T-helper 2 cell treated with Interferon-gamma antibody and Interleukin-4, amounts not matched to agents 5 μg/mL and 100 μg/mL, for 36 hours (primary cell): Measurements from ENCODE around the gene CEP85L.

Experiments
- DNase-seq: peaks from one replicate; pipeline ENCODE4 v3.0.0; 2021; ENCODE audit warnings: low spot score
- H3K27ac Mint-ChIP-seq: one replicate; pipeline ENCODE4 v1.8.0; 2021; ENCODE audit warnings: mild to moderate bottlenecking, mixed read lengths
- H3K27me3 Mint-ChIP-seq: one replicate; pipeline ENCODE4 v1.8.0; 2021; ENCODE audit warnings: low read depth, mixed read lengths
- H3K36me3 Mint-ChIP-seq: one replicate; pipeline ENCODE4 v1.8.0; 2021; ENCODE audit warnings: low read depth, mixed read lengths
- H3K4me1 Mint-ChIP-seq: one replicate; pipeline ENCODE4 v1.8.0; 2021; ENCODE audit warnings: low read depth, mixed read lengths
- H3K4me3 Mint-ChIP-seq: one replicate; pipeline ENCODE4 v1.8.0; 2022; ENCODE audit warnings: mild to moderate bottlenecking, moderate library complexity, mixed read lengths
- H3K9me3 Mint-ChIP-seq: one replicate; pipeline ENCODE4 v1.8.0; 2021; ENCODE audit warnings: mixed read lengths

CEP85L gene

GRCh38 chr6:118651282-118652050, at the start of gene CEP85L:
TSS of gene CEP85L (minus strand) at chr6:118651591. CDS start at chr6:118651269, 322 bp downstream.
- peak; percentile 88 for DNase-seq
- Mint-ChIP-seq H3K4me1 (peaks cover 32% of the 10 kb centered on the region), H3K9me3 (no peaks in the 10 kb centered on the region), H3K36me3 (peaks cover 21% of the 10 kb centered on the region), H3K4me3 (peak within 1 kb of the TSS; percentile 90), H3K27ac (peak within 1 kb of the TSS; percentile 96), H3K27me3 (no peaks in the 10 kb centered on the region)

GRCh38 chr6:118700531-118700930, 49.1 kb upstream of the CEP85L start:
- H3K9me3 Mint-ChIP-seq = peaks cover 7% of the 10 kb centered on the region
- H3K4me1 Mint-ChIP-seq = peaks cover 30% of the 10 kb centered on the region
- H3K4me3 Mint-ChIP-seq = no peak overlapping the region
- H3K36me3 Mint-ChIP-seq = peaks cover 56% of the 10 kb centered on the region
- H3K27ac Mint-ChIP-seq = peak overlapping the region; percentile 38
- H3K27me3 Mint-ChIP-seq = no peaks in the 10 kb centered on the region
- no peak for DNase-seq

GRCh38 chr6:118697554-118697953, 46.2 kb upstream of the CEP85L start:
- H3K27me3 Mint-ChIP-seq = no peaks in the 10 kb centered on the region
- peaks cover 60% of the 10 kb centered on the region for H3K36me3 Mint-ChIP-seq
- H3K27ac Mint-ChIP-seq = no peak overlapping the region
- H3K4me3 Mint-ChIP-seq = no peak overlapping the region
- no peak for DNase-seq
- peaks cover 30% of the 10 kb centered on the region for H3K4me1 Mint-ChIP-seq
- peaks cover 7% of the 10 kb centered on the region for H3K9me3 Mint-ChIP-seq

DNA sequence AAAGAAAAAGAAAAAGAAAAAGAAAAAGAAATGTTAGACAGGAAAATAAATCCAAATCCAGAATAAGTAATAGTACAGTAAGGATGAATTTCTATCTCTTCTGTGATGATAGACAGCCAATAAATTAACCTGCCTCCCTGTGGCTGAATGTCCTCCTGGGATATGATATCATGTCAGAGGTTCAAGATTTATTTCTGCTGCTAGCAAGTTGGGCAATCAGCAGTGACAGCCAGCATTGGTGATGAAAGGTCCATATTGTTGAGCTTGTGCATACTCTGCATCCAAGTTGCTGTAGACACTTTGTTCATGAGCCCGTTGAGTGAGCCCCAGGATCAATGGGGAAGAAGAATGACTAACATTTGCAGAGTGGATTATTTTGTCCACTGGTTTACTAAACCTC, 44.9 kb upstream of the CEP85L start:
- Mint-ChIP-seq H3K36me3 (peaks cover 50% of the 10 kb centered on the region), H3K27ac (no peak overlapping the region), H3K4me1 (peaks cover 33% of the 10 kb centered on the region), H3K4me3 (no peak overlapping the region), H3K9me3 (peaks cover 2% of the 10 kb centered on the region), H3K27me3 (no peaks in the 10 kb centered on the region)
- DNase-seq = no peak

DNA sequence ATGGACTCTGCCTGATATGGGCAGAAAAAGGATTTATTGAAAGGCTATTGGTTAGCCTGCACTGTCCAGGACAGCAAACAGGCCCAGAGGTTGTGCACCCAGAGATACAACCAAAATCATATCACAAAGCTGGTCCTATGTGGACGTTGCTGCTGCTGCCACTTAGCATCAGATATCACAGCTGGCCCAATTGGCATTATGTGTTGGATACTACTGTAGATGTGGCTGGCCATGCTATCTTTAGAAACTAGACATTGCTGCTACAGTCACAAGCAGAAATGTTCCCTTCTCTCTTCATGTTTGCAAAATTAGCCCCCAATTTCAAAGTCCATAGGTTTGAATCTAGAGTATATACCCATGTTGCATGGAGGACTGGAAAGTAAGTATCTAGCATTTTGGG, 42.2 kb upstream of the CEP85L start:
- DNase-seq = no peak
- H3K27ac Mint-ChIP-seq = no peak overlapping the region
- H3K9me3 Mint-ChIP-seq = no peaks in the 10 kb centered on the region
- peaks cover 55% of the 10 kb centered on the region for H3K36me3 Mint-ChIP-seq
- H3K4me1 Mint-ChIP-seq = peaks cover 27% of the 10 kb centered on the region
- H3K4me3 Mint-ChIP-seq = no peak overlapping the region
- no peaks in the 10 kb centered on the region for H3K27me3 Mint-ChIP-seq

DNA sequence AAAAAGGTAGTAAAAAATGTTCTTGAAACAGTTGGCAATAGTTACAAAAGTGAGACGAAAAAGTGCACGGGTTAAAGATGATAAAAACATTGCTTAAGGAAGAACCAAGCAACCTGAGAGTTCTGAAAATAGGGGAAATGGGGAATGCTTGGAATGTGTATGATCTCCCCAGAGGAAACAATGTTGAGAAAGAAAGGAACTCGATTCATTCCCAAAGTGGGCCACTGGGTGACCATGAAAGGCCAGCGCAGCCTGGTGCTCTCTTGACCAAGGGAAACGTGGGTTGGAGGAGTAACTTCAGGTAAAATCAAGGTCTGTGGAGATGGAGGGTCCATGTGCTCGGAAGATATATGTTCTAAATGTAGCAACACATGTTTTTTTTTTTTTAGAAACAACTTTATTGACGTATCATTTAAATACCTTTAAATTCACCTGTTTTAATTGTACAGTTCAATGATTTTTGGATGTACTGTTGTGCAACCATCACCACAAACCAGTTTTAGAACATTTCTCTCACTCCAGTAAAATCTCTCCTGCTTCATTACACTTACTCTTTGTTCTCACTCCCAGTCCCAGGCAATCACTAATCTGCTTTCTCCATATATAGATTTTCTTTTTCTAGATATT, 34.5 kb upstream of the CEP85L start:
- Mint-ChIP-seq H3K4me1 (peaks cover 49% of the 10 kb centered on the region), H3K36me3 (peaks cover 37% of the 10 kb centered on the region), H3K4me3 (no peak overlapping the region), H3K27me3 (no peaks in the 10 kb centered on the region), H3K9me3 (no peaks in the 10 kb centered on the region), H3K27ac (no peak overlapping the region)
- no peak for DNase-seq

- no peaks in the 10 kb centered on the region for H3K9me3 Mint-ChIP-seq
- no peak for DNase-seq
- peaks cover 26% of the 10 kb centered on the region for H3K36me3 Mint-ChIP-seq
- peak overlapping the region; percentile 50 for H3K27ac Mint-ChIP-seq
- peak overlapping the region; percentile 30 for H3K4me3 Mint-ChIP-seq
- no peaks in the 10 kb centered on the region for H3K27me3 Mint-ChIP-seq
- peaks cover 52% of the 10 kb centered on the region for H3K4me1 Mint-ChIP-seq
Measured at GRCh38 chr6:118683881-118684872, 32.8 kb upstream of the CEP85L start.

DNA sequence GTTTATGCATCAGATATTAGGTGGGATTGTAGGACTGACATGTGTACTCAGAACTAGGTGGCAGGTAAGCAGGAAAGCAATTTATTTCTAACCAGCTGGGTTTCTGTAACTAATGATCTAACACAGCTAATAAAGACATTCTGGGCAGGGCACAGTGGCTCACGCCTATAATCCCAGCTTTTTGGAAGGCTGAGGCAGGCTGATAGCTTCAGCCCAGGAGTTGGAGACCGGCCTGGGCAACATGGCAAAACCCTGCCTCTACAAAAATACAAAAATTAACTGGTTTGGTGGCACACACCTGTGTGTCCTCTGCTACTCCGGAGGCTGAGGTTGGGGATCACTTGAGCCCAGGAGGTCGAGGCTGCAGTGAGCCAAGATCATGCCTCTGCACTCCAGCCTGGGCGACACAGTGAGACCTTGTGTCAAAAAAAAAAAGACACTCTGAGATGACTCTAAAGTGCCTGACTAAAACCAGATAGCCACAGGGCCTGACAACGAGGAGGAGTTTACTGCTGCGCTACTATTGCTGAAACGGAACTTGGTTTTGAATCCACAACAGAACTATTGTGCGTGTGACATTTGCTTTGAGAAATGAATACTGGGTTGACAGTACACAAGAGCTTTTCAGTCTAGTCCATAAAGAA, 29.2 kb upstream of the CEP85L start:
- no peaks in the 10 kb centered on the region for H3K27me3 Mint-ChIP-seq
- H3K36me3 Mint-ChIP-seq = peaks cover 18% of the 10 kb centered on the region
- H3K4me3 Mint-ChIP-seq = peak overlapping the region; percentile 67
- peak; percentile 48 for DNase-seq
- H3K4me1 Mint-ChIP-seq = peaks cover 34% of the 10 kb centered on the region
- no peaks in the 10 kb centered on the region for H3K9me3 Mint-ChIP-seq
- H3K27ac Mint-ChIP-seq = peak overlapping the region; percentile 68

DNA sequence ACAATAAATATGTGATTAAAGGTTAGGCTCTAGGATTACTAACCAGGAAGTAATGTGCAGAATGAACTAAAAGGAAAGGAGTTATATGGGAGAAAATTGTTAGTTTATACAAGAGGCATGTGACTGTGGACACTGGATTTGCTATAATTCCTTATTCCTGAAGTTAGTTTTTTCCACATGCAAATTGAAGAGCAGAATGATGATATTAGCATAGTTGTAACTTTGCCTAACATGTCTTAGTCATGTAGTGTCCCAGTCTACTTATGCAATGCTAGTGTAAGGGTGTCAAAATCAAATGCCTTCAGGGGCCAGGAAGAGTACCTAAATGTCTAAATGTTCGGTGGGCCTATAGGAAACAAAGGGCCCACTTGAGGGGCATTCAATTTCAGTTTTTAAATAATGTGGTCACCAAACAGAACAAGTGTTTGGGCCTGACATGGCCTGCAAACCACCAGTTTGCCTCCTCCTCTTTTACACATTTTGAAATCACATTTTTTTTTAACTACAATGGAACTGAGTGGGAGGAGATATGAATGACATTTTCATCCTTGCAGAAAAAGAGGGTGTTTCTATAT, 28.0 kb upstream of the CEP85L start:
- Mint-ChIP-seq H3K27ac (no peak overlapping the region), H3K4me1 (peaks cover 29% of the 10 kb centered on the region), H3K27me3 (no peaks in the 10 kb centered on the region), H3K36me3 (peaks cover 17% of the 10 kb centered on the region), H3K9me3 (no peaks in the 10 kb centered on the region), H3K4me3 (no peak overlapping the region)
- no peak for DNase-seq

- Mint-ChIP-seq H3K27ac (no peak overlapping the region), H3K4me1 (peaks cover 24% of the 10 kb centered on the region)
Measured at GRCh38 chr6:118678866-118679265, 27.5 kb upstream of the CEP85L start.

DNA sequence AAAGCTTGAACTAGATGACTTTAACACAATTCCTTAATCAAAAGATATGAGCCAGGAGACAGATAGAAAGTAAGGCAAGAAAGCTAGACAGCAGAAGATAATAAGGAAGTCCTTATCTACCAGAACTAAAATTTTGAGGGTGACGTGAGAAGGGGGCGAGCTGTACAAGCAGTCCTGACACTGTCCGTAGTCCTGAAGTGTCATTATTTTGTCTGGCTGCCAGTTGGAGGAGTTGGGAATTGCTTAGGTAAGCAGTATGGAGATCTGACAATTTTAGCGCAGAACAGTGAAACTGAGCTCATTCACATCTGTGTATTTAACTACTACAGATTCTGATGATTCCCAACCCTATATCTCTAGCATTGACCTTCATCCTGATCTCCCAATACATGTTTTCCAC, 25.8 kb upstream of the CEP85L start:
- peaks cover 18% of the 10 kb centered on the region for H3K4me1 Mint-ChIP-seq
- no peak for DNase-seq
- H3K4me3 Mint-ChIP-seq = no peak overlapping the region
- no peaks in the 10 kb centered on the region for H3K27me3 Mint-ChIP-seq
- no peak overlapping the region for H3K27ac Mint-ChIP-seq
- peaks cover 20% of the 10 kb centered on the region for H3K36me3 Mint-ChIP-seq
- H3K9me3 Mint-ChIP-seq = no peaks in the 10 kb centered on the region

More at GRCh38 chr6:118678866-118679265, 27.5 kb upstream of the CEP85L start:
- no peaks in the 10 kb centered on the region for H3K9me3 Mint-ChIP-seq
- H3K27me3 Mint-ChIP-seq = no peaks in the 10 kb centered on the region
- DNase-seq = no peak
- no peak overlapping the region for H3K4me3 Mint-ChIP-seq
- peaks cover 18% of the 10 kb centered on the region for H3K36me3 Mint-ChIP-seq

- H3K27ac Mint-ChIP-seq = no peak overlapping the region
- peaks cover 13% of the 10 kb centered on the region for H3K4me1 Mint-ChIP-seq
- H3K9me3 Mint-ChIP-seq = no peaks in the 10 kb centered on the region
- H3K4me3 Mint-ChIP-seq = no peak overlapping the region
- DNase-seq = no peak
- peaks cover 20% of the 10 kb centered on the region for H3K36me3 Mint-ChIP-seq
- H3K27me3 Mint-ChIP-seq = no peaks in the 10 kb centered on the region
Measured at GRCh38 chr6:118675225-118675624, 23.8 kb upstream of the CEP85L start.

DNA sequence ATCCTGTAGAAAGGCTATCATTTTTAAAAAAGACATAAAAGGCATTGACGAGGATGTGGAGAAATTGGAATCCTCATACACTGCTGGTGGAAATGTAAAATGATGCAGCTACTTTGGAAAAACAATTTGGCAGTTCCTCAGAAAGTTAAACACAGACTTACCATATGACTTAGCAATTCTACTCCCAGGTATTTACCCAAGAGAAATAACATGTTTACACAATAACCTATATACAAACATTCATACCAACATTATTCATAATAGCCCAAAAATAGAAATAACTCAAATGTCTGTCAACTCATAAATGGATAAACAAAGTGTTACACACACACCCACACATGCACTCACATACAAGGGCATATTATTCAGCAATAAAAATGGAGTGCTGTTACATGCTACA, 23.4 kb upstream of the CEP85L start:
- no peaks in the 10 kb centered on the region for H3K9me3 Mint-ChIP-seq
- no peak for DNase-seq
- H3K4me1 Mint-ChIP-seq = peaks cover 13% of the 10 kb centered on the region
- H3K27me3 Mint-ChIP-seq = no peaks in the 10 kb centered on the region
- H3K27ac Mint-ChIP-seq = no peak overlapping the region
- H3K36me3 Mint-ChIP-seq = peaks cover 20% of the 10 kb centered on the region
- no peak overlapping the region for H3K4me3 Mint-ChIP-seq
